Measurements from ENCODE around the gene ANKLE2.
A peak's percentile ranks its signal among the peaks of the same experiment; 100 is the strongest.

DNA sequence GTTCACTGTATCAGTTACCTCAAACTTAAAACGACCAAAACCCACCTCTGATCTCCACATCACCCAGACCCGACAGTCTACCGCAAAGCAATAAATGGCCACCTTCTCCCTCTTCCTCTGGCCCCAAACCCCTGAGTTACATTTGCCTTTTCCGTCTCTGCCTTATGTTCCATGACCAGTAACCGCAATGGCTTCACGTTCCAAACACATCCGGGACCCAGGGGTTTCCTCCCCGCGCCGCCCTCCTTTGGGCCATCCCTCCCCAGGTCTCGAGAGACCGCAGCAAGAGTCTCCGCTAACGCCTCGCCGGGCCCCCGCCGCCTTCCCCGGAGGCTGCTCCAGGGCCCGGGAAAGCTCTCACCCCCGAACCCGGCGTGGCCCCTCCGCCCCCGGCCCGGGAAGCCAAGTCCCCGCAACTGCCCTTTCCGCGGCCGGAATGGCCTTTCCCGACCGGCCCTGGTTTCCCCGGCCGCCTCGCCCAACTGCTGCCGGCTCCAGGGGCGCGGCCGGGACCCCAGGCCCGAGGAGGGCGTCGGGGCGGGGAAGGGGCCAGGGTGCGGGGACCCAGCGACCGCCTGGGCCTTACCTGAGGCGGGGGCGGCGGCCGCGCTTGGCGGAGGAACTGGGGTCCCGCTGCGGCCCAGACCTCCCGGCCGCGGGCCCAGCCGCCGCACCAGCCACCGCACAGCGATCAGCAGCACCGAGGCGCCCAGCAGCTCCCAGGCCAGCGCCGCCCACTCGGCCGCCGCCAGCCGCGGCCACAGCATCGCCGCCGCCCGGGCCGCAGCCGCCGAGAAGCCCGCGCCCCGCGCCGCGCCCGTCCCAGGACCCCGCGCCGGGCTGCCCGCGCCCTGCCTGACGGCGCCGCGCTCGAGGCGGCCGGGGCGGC is at the start of gene ANKLE2:
- TF ChIP-seq, protein P1, sequence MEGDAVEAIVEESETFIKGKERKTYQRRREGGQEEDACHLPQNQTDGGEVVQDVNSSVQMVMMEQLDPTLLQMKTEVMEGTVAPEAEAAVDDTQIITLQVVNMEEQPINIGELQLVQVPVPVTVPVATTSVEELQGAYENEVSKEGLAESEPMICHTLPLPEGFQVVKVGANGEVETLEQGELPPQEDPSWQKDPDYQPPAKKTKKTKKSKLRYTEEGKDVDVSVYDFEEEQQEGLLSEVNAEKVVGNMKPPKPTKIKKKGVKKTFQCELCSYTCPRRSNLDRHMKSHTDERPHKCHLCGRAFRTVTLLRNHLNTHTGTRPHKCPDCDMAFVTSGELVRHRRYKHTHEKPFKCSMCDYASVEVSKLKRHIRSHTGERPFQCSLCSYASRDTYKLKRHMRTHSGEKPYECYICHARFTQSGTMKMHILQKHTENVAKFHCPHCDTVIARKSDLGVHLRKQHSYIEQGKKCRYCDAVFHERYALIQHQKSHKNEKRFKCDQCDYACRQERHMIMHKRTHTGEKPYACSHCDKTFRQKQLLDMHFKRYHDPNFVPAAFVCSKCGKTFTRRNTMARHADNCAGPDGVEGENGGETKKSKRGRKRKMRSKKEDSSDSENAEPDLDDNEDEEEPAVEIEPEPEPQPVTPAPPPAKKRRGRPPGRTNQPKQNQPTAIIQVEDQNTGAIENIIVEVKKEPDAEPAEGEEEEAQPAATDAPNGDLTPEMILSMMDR (IDR thresholded peaks at IDR 0.05; ENCODE audit: poor library complexity, severe bottlenecking): no peak
- TF ChIP-seq SMC3 (conservative IDR thresholded peaks at IDR 0.05; ENCODE audit: poor library complexity): no peak
- TF ChIP-seq POLR2AphosphoS5 (IDR thresholded peaks at IDR 0.05): no peak
- TF ChIP-seq MXI1 (conservative IDR thresholded peaks at IDR 0.05; ENCODE audit: poor library complexity, severe bottlenecking): peak; percentile 13
- no peak for TF ChIP-seq EZH2 (IDR thresholded peaks at IDR 0.05; ENCODE audit: borderline replicate concordance, insufficient read depth, low read length, poor library complexity, severe bottlenecking)
- TF ChIP-seq RAD21 (conservative IDR thresholded peaks at IDR 0.05): no peak
- TF ChIP-seq, protein P2, sequence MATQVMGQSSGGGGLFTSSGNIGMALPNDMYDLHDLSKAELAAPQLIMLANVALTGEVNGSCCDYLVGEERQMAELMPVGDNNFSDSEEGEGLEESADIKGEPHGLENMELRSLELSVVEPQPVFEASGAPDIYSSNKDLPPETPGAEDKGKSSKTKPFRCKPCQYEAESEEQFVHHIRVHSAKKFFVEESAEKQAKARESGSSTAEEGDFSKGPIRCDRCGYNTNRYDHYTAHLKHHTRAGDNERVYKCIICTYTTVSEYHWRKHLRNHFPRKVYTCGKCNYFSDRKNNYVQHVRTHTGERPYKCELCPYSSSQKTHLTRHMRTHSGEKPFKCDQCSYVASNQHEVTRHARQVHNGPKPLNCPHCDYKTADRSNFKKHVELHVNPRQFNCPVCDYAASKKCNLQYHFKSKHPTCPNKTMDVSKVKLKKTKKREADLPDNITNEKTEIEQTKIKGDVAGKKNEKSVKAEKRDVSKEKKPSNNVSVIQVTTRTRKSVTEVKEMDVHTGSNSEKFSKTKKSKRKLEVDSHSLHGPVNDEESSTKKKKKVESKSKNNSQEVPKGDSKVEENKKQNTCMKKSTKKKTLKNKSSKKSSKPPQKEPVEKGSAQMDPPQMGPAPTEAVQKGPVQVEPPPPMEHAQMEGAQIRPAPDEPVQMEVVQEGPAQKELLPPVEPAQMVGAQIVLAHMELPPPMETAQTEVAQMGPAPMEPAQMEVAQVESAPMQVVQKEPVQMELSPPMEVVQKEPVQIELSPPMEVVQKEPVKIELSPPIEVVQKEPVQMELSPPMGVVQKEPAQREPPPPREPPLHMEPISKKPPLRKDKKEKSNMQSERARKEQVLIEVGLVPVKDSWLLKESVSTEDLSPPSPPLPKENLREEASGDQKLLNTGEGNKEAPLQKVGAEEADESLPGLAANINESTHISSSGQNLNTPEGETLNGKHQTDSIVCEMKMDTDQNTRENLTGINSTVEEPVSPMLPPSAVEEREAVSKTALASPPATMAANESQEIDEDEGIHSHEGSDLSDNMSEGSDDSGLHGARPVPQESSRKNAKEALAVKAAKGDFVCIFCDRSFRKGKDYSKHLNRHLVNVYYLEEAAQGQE (IDR thresholded peaks at IDR 0.05; ENCODE audit: borderline replicate concordance): no peak
- no peak for TF ChIP-seq EP300 (conservative IDR thresholded peaks at IDR 0.05; ENCODE audit: poor library complexity, severe bottlenecking)

Measured in neural cell (in vitro differentiated cells).